ENCODE measurements around the gene TRIM41. TPM values are rescaled to one million over a fixed set of nuclear protein-coding genes. Genes with fewer than 3 reads are reported as not detected.

The TRIM41 gene
- total RNA-seq, 1 donor: 9.9 TPM

DNA sequence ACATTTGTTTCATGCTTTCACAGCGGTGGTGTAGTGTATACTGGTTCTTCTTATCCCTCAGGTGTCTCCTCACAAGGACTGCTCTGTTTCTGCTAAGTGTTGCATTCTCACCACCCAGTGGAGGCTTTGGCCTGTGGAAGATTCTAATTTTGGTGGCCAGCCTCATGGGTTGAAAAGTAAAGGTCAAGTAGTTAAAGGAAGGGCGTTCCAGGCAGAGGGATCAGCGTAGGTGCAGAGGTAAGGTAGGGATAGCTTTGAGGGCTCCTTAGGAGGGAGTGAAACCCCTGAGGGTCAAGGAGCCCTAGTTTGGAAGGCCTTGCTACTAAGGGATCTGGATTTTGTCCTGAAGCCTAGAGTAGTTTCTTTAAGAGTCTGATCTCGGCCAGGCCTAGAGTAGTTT is 25.2 kb downstream of the TRIM41 start:
- no peak for DNase-seq (ENCODE audit: low read depth)
- peak overlapping the region; percentile 84 for H3K4me3 ChIP-seq (ENCODE audit: low read depth, low read length)
- TF ChIP-seq, protein P1, sequence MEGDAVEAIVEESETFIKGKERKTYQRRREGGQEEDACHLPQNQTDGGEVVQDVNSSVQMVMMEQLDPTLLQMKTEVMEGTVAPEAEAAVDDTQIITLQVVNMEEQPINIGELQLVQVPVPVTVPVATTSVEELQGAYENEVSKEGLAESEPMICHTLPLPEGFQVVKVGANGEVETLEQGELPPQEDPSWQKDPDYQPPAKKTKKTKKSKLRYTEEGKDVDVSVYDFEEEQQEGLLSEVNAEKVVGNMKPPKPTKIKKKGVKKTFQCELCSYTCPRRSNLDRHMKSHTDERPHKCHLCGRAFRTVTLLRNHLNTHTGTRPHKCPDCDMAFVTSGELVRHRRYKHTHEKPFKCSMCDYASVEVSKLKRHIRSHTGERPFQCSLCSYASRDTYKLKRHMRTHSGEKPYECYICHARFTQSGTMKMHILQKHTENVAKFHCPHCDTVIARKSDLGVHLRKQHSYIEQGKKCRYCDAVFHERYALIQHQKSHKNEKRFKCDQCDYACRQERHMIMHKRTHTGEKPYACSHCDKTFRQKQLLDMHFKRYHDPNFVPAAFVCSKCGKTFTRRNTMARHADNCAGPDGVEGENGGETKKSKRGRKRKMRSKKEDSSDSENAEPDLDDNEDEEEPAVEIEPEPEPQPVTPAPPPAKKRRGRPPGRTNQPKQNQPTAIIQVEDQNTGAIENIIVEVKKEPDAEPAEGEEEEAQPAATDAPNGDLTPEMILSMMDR (IDR thresholded peaks at IDR 0.05; ENCODE audit: insufficient read depth, low read depth, low read length): no peak

DNA sequence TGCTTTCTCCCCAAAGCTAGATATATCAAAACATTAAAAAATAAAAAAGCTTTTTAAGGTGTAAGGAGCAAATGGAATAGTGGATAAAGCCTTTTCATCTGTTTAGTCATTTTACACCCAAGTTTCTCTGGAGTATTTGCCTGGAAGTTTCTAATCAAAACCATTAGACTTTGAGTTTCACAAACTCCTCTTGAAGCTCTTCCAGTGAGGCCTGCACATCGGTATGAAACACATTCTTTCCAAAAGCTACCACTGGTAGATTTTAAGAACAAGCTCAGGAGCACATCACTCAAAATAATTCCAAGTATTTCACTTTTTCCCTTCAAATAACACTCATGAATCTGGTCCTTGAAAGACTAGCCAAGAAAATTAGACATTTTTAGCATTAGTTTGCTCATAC is 32.2 kb downstream of the TRIM41 start:
- DNase-seq (ENCODE audit: low read depth): no peak
- no peak overlapping the region for H3K4me3 ChIP-seq (ENCODE audit: low read depth, low read length)
- TF ChIP-seq, protein P1 (IDR thresholded peaks at IDR 0.05; ENCODE audit: insufficient read depth, low read depth, low read length): no peak

DNA sequence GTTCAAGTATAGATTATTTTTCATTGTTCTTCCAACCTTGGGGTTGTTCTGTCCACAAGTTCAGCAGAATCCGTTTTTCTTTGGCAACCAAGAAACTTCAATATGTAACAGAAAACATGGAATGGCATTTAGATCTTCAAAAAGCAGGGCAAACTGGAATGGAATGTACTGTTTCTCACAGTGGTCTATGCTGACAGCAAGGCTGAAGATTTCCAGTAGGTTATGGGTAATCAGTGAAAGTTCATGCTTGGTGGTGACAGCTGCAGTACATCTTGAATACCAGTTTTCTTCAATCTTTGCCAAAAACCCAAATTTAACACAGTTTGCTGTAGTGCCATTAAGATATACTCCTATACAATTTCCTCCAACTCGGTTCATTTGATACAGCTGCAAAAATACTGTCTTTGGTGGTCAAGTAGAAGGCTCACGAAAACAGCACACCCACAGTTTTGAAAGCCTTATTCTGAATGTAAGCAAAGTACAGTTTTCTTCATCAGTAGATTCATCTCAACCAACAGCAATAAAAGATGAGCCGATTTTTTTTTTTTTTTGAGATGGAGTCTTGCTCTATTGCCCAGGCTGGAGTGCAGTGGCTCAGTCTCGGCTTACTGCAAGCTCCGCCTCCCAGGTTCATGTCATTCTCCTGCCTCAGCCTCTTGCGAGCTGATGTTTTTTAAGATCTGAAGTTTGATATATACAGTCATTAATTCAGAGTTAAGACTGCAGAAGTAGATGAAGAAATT is 32.9 kb downstream of the TRIM41 start:
- DNase-seq (ENCODE audit: low read depth): no peak
- TF ChIP-seq, protein P1 (IDR thresholded peaks at IDR 0.05; ENCODE audit: insufficient read depth, low read depth, low read length): no peak
- no peak overlapping the region for H3K4me3 ChIP-seq (ENCODE audit: low read depth, low read length)

DNA sequence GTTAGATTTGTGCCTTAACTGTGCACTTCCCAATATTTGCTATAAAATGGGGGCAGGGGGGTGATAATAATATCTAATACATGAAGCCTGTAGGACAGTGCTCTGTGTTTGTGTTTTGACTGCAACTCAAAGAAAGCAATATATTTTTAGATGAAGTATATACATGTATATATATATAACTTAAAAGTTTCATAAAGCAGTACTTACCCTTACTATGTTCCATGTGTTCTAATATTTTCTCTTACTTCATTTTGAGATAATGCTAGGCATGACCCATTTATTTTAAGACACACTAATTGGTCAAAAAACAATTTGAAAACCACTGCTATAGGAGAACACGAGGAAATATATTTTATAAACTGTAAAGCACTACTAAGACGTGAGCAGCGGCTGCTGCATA is 35.5 kb downstream of the TRIM41 start:
- TF ChIP-seq, protein P1 (IDR thresholded peaks at IDR 0.05; ENCODE audit: insufficient read depth, low read depth, low read length): no peak
- no peak for DNase-seq (ENCODE audit: low read depth)
- peak overlapping the region; percentile 94 for H3K4me3 ChIP-seq (ENCODE audit: low read depth, low read length)

DNA sequence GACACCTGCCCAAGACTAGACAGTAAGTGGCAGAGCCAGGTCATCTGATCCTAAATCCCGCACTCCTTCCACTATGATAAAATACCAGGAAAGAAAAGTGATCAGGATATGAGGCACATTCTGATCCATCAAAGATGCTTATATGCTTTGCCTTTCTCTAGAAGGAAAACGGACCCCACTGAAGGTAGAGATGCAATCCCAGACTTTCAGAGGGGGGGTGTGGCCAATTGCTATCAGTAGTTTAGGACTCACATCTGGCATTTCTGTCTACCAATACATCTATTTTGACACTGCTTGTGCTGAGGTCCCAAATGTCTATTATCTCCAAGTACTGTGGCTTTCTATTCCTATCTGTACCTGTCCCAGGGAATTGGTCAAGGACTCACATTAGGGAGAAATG is 36.2 kb downstream of the TRIM41 start:
- H3K4me3 ChIP-seq (ENCODE audit: low read depth, low read length): peak overlapping the region; percentile 94
- DNase-seq (ENCODE audit: low read depth): no peak
- TF ChIP-seq, protein P1 (IDR thresholded peaks at IDR 0.05; ENCODE audit: insufficient read depth, low read depth, low read length): no peak

DNA sequence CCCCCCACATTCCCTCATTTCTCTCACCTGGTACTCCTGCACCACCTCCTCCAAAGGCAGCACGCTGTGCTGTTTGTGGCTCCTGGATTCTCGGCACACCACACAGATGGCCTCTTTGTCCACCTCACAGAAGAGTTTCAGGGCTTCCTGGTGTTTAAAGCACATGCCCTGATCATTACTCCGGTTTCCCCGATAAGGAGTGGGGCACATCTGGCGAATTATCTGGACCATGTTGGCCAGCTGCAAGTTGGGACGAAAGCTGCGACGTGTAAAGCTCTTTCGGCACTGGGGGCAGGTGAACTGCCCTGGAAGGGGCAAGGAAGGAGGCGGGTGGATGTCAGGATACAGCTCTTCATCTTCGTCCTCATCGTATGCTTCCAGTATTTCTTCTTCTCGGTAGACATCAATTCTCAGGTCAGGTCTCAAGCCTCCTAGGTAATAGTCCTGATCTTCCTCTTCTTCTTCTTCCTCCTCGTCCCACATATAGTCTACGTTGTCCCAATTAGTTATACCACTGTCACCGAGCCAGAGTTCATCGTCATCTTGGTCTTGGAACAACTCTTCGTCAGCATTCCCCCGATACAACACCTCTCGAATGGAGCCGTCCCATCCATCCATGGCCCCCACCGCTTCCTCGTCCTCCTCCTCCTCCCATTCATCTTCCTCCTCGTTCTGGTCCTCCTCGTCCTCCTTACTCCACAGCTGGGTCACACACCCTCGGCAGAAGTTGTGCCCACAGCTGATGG is 37.1 kb downstream of the TRIM41 start:
- TF ChIP-seq, protein P1 (IDR thresholded peaks at IDR 0.05; ENCODE audit: insufficient read depth, low read depth, low read length): no peak

More for the DNA sequence above, 37.1 kb downstream of the TRIM41 start:
- no peak for DNase-seq (ENCODE audit: low read depth)
- peak overlapping the region; percentile 94 for H3K4me3 ChIP-seq (ENCODE audit: low read depth, low read length)
